NCI-H2196 (cell line): ENCODE data around the gene GNG2.

Experiments used
- DNase-seq: peaks from one replicate; lab custom pipeline; 2025; ENCODE audit not compliant: unreplicated experiment; lab: John Stamatoyannopoulos, UW

Gene GNG2

GRCh38 chr14:52015411-52016030, 155.1 kb downstream of the GNG2 start:
- no peak for DNase-seq

- no peak for DNase-seq
These were observed 157.8 kb downstream of the GNG2 start for GRCh38 chr14:52018252-52018651.

DNA sequence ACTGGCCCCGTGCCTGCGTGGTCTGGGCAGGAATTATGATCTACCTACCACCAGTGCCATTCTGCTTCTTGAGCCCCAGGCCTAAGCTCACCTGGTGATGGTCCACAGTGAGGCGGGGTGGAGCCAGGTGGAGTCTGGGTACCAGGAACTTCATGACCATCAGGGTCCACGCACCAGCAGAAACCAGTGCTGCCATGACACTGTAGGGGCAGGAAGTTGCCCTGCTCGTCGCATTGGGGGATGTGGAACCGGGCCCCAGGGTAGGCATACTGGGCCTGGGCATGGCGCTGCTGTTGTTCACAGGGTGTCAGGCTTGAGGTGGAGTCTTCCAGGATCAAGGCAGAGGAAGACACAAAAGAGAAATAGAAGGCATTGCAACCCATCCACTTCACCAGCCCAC, 158.6 kb downstream of the GNG2 start:
- DNase-seq, result no peak
